LNCaP clone FGC (cell line): ENCODE results near the gene SLC2A13.
A peak's percentile ranks its signal among the peaks of the same experiment; 100 is the strongest.

ENCODE experiments used
- DNase-seq: peaks from one replicate; pipeline ENCODE4 v3.0.0-alpha.2; 2011; ENCODE audit warnings: low read depth
- H3K4me3 ChIP-seq: 2 replicates; pipeline ENCODE4 v1.5.1; 2011; ENCODE audit warnings: mild to moderate bottlenecking, low read depth, low read length, control low read depth
- CTCF ChIP-seq: IDR thresholded peaks from 2 replicates; pipeline ENCODE4 v1.5.1; 2012; ENCODE audit warnings: mild to moderate bottlenecking; ENCODE audit not compliant: control insufficient read depth, insufficient read depth; ENCODE audit errors: extremely low read depth

SLC2A13 gene

GRCh38 chr12:39946361-39947280 is 159.3 kb downstream of the SLC2A13 start:
- 0 out of 2 replicates have a peak, but pooled peaks have one; percentile 8 for TF ChIP-seq CTCF
- H3K4me3 ChIP-seq: no peak overlapping the region
- DNase-seq: no peak

GRCh38 chr12:39937119-39937518 is 168.8 kb downstream of the SLC2A13 start:
- no peak for TF ChIP-seq CTCF
- DNase-seq: no peak
- H3K4me3 ChIP-seq: no peak overlapping the region

- H3K4me3 ChIP-seq: no peak overlapping the region
- no peak for TF ChIP-seq CTCF
- no peak for DNase-seq
Observed at GRCh38 chr12:39935839-39936238, 170.0 kb downstream of the SLC2A13 start.

GRCh38 chr12:39935275-39935674 is 170.6 kb downstream of the SLC2A13 start:
- no peak for TF ChIP-seq CTCF
- no peak for DNase-seq

GRCh38 chr12:39931857-39932256 is 174.0 kb downstream of the SLC2A13 start:
- no peak for TF ChIP-seq CTCF
- no peak overlapping the region for H3K4me3 ChIP-seq
- DNase-seq: no peak

More at GRCh38 chr12:39935275-39935674, 170.6 kb downstream of the SLC2A13 start:
- H3K4me3 ChIP-seq: no peak overlapping the region

- DNase-seq: no peak
- no peak overlapping the region for H3K4me3 ChIP-seq
- TF ChIP-seq CTCF: no peak
Observed at GRCh38 chr12:39931231-39931630, 174.7 kb downstream of the SLC2A13 start.
